ENCODE results near the gene EXOSC2. TPM values are rescaled to one million over a fixed set of nuclear protein-coding genes. Genes with fewer than 3 reads are reported as not detected.

The EXOSC2 gene
- total RNA-seq, 6 experiments from 2014 or later = 27.8 to 36.7 (median 33.8) TPM

GRCh38 chr9:130665431-130666392 lies 27.9 kb upstream of the EXOSC2 start:
- peaks cover 8% of the 10 kb centered on the region for H3K4me1 Mint-ChIP-seq (ENCODE audit: low read depth)
- no peak overlapping the region for H3K27ac Mint-ChIP-seq
- H3K27me3 Mint-ChIP-seq (ENCODE audit: insufficient read depth) = peaks cover 48% of the 10 kb centered on the region
- no peak for DNase-seq
- H3K4me3 Mint-ChIP-seq = 0 out of 2 replicates have a peak overlapping the region, but pooled peaks have one; percentile 30
- H3K36me3 Mint-ChIP-seq (ENCODE audit: low read depth) = no peaks in the 10 kb centered on the region
- TF ChIP-seq CTCF (IDR thresholded peaks at IDR 0.05) = no peak
- H3K9me3 Mint-ChIP-seq = no peaks in the 10 kb centered on the region

GRCh38 chr9:130666393-130667119 lies 27.0 kb upstream of the EXOSC2 start:
- TF ChIP-seq CTCF (IDR thresholded peaks at IDR 0.05) = no peak
- H3K36me3 Mint-ChIP-seq (ENCODE audit: low read depth) = no peaks in the 10 kb centered on the region
- no peak for DNase-seq
- H3K27ac Mint-ChIP-seq = no peak overlapping the region
- no peak overlapping the region; the same call in 1 of the 2 replicates for H3K4me3 Mint-ChIP-seq
- peaks cover 44% of the 10 kb centered on the region for H3K27me3 Mint-ChIP-seq (ENCODE audit: insufficient read depth)
- H3K4me1 Mint-ChIP-seq (ENCODE audit: low read depth) = peaks cover 11% of the 10 kb centered on the region
- no peaks in the 10 kb centered on the region for H3K9me3 Mint-ChIP-seq

GRCh38 chr9:130667120-130667435 lies 26.5 kb upstream of the EXOSC2 start:
- peaks cover 39% of the 10 kb centered on the region for H3K27me3 Mint-ChIP-seq (ENCODE audit: insufficient read depth)
- TF ChIP-seq CTCF (IDR thresholded peaks at IDR 0.05) = no peak
- no peak for DNase-seq
- no peaks in the 10 kb centered on the region for H3K9me3 Mint-ChIP-seq
- H3K4me1 Mint-ChIP-seq (ENCODE audit: low read depth) = peaks cover 11% of the 10 kb centered on the region
- no peak overlapping the region; the same call in 1 of the 2 replicates for H3K4me3 Mint-ChIP-seq
- no peaks in the 10 kb centered on the region for H3K36me3 Mint-ChIP-seq (ENCODE audit: low read depth)
- H3K27ac Mint-ChIP-seq = no peak overlapping the region

GRCh38 chr9:130668196-130668595 lies 25.4 kb upstream of the EXOSC2 start:
- Mint-ChIP-seq H3K9me3 (no peaks in the 10 kb centered on the region), H3K4me1 (ENCODE audit: low read depth) (peaks cover 11% of the 10 kb centered on the region), H3K36me3 (ENCODE audit: low read depth) (no peaks in the 10 kb centered on the region), H3K4me3 (no peak overlapping the region), H3K27me3 (ENCODE audit: insufficient read depth) (peaks cover 29% of the 10 kb centered on the region), H3K27ac (no peak overlapping the region)
- no peak for DNase-seq
- TF ChIP-seq CTCF (IDR thresholded peaks at IDR 0.05) = no peak

- peaks cover 11% of the 10 kb centered on the region for H3K4me1 Mint-ChIP-seq (ENCODE audit: low read depth)
- no peaks in the 10 kb centered on the region for H3K36me3 Mint-ChIP-seq (ENCODE audit: low read depth)
- no peak for TF ChIP-seq CTCF (IDR thresholded peaks at IDR 0.05)
- no peak overlapping the region for H3K27ac Mint-ChIP-seq
- H3K4me3 Mint-ChIP-seq = no peak overlapping the region
- DNase-seq = no peak
- no peaks in the 10 kb centered on the region for H3K9me3 Mint-ChIP-seq
- H3K27me3 Mint-ChIP-seq (ENCODE audit: insufficient read depth) = peaks cover 29% of the 10 kb centered on the region
These were observed 24.9 kb upstream of the EXOSC2 start for GRCh38 chr9:130668659-130669058.
